NCI-H2107 (cell line): Measurements from ENCODE around the gene REEP5.

Source experiments
- DNase-seq: peaks from one replicate; lab custom pipeline; 2025; lab: John Stamatoyannopoulos, UW

The REEP5 gene

DNA sequence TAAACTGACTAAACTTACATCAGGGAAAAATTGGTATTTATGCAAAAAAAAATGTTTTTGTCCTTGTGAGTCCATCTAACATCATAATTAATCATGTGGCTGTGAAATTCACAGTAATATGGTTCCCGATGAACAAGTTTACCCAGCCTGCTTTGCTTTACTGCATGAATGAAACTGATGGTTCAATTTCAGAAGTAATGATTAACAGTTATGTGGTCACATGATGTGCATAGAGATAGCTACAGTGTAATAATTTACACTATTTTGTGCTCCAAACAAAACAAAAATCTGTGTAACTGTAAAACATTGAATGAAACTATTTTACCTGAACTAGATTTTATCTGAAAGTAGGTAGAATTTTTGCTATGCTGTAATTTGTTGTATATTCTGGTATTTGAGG is 77.5 kb downstream of the REEP5 start:
- DNase-seq, result no peak

DNA sequence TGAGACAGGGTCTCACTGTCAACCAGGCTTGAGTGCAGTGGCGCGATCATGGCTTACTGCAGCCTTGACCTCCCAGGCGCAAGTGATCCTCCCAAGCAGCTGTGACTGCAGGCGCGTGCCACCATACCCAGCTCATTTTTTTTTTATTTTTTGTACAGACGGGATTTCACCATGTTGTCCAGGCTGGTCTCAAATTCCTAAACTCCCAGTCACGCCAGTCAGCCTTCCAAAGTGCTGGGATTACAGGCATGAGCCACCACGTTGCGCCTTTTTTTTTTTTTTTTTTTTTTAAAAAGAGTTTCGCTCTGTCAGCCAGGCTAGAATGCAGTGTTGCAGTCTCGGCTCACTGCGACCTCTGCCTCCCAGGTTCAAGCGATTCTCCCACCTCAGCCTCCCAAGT is 88.1 kb downstream of the REEP5 start:
- DNase-seq, result no peak

DNA sequence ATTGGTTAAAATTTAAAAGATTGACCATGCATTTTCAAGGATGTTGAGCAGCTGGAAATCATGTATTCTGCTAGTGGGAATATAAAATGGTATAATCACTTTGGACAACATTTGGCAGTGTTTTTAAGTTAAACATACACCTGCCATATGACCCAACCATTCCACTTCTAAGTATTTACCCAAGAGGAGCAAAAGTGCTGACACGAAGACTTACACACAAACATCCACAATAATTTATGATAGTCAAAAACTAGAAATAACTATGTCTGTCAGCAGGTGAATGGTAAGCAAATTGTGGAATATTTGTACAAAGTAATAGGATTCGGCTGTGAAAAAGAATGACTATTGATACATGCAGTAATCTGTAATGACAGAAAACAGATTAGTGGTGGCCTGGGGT is 91.6 kb downstream of the REEP5 start:
- DNase-seq, result no peak
